Measurements from ENCODE around the gene CLDN4.

The CLDN4 gene

GRCh38 chr7:73823873-73824592 lies 6.8 kb upstream of the CLDN4 start:
- FAIRE-seq, result no peak

- no peak for FAIRE-seq
Observed at GRCh38 chr7:73824986-73825385, 5.8 kb upstream of the CLDN4 start.

GRCh38 chr7:73827567-73828106 lies 3.2 kb upstream of the CLDN4 start:
- no peak for FAIRE-seq

GRCh38 chr7:73828107-73828803 lies 2.5 kb upstream of the CLDN4 start:
- no peak for FAIRE-seq

- FAIRE-seq, result no peak
Observed at GRCh38 chr7:73828972-73829371, 1.8 kb upstream of the CLDN4 start.

- FAIRE-seq, result no peak
Observed at GRCh38 chr7:73829505-73829904, 1.3 kb upstream of the CLDN4 start.

- FAIRE-seq, result no peak
Observed at GRCh38 chr7:73829921-73830680, 695 bp upstream of the CLDN4 start.

- FAIRE-seq, result no peak
Observed at GRCh38 chr7:73831584-73831833, 713 bp downstream of the CLDN4 start.

- no peak for FAIRE-seq
Observed at GRCh38 chr7:73831834-73832651, 1.2 kb downstream of the CLDN4 start.

- no peak for FAIRE-seq
Observed at GRCh38 chr7:73832806-73833205, 2.0 kb downstream of the CLDN4 start.

GRCh38 chr7:73833251-73833919 lies 2.6 kb downstream of the CLDN4 start:
- FAIRE-seq, result no peak

- FAIRE-seq, result no peak
Observed at GRCh38 chr7:73834626-73835191, 3.9 kb downstream of the CLDN4 start.

GRCh38 chr7:73837167-73837566 lies 6.4 kb downstream of the CLDN4 start:
- peak; percentile 94 for FAIRE-seq

GRCh38 chr7:73838642-73839041 lies 7.8 kb downstream of the CLDN4 start:
- FAIRE-seq, result no peak

- FAIRE-seq, result no peak
Observed at GRCh38 chr7:73839290-73839689, 8.5 kb downstream of the CLDN4 start.

- FAIRE-seq, result no peak
Observed at GRCh38 chr7:73839743-73840714, 9.2 kb downstream of the CLDN4 start.

GRCh38 chr7:73840715-73841379 lies 10.1 kb downstream of the CLDN4 start:
- no peak for FAIRE-seq

- no peak for FAIRE-seq
Observed at GRCh38 chr7:73841689-73842066, 10.9 kb downstream of the CLDN4 start.

- FAIRE-seq, result no peak
Observed at GRCh38 chr7:73842067-73842976, 11.5 kb downstream of the CLDN4 start, which contains the start of gene METTL27. Gene METTL27, minus strand, starts transcription at chr7:73842516. Its CDS starts 376 bp downstream, at chr7:73842140.
